Ovary (tissue), 3 donors: ENCODE measurements around the gene CCDC28A.

Source experiments
- POLR2A ChIP-seq: fragments of 450-650 bp; IDR thresholded peaks from one replicate; pipeline ENCODE4 v1.6.1; 2017; ENCODE audit warnings: antibody characterized with exemption, mild to moderate bottlenecking, moderate library complexity
- TF ChIP-seq, protein P1 (sequence below), 3 donors: fragments of 450-650 bp in 2 of 3; fragments of 200-600 bp in 1 of 3; IDR thresholded peaks; one replicate each; pipeline versions ENCODE4 v1.5.1 to v1.8.0; 2016 to 2022; ENCODE audit warnings: antibody characterized with exemption in 3 of 3, mild to moderate bottlenecking in 1 of 3
- donor health status: DM: no; HTN: no; CAD: no.

DNA sequence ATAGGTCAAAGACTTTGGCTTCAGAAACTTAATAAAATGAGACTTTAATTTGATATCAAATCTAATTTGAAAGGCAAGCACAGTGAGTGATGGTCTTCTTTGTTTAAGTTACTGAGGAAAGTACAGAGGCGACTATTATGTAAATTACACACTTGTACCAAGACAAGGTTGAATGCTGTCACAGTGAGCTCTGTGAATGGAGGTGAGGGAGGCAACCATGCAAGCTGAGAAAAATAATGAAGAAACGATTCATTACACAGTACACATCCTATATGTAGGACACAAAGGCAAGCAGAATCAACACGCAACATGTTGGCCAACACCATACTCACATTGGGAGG, 46.8 kb upstream of the CCDC28A start:
- TF ChIP-seq, protein P1, sequence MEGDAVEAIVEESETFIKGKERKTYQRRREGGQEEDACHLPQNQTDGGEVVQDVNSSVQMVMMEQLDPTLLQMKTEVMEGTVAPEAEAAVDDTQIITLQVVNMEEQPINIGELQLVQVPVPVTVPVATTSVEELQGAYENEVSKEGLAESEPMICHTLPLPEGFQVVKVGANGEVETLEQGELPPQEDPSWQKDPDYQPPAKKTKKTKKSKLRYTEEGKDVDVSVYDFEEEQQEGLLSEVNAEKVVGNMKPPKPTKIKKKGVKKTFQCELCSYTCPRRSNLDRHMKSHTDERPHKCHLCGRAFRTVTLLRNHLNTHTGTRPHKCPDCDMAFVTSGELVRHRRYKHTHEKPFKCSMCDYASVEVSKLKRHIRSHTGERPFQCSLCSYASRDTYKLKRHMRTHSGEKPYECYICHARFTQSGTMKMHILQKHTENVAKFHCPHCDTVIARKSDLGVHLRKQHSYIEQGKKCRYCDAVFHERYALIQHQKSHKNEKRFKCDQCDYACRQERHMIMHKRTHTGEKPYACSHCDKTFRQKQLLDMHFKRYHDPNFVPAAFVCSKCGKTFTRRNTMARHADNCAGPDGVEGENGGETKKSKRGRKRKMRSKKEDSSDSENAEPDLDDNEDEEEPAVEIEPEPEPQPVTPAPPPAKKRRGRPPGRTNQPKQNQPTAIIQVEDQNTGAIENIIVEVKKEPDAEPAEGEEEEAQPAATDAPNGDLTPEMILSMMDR (IDR thresholded peaks at IDR 0.05) = no peak
- no peak for TF ChIP-seq POLR2A
